ENCODE data around the gene ALDH3A1.
"Not testable (repeated sequence)": the region's sequence is repeated elsewhere in the genome, so short reads cannot be mapped to it uniquely, and the experiment has no call there.

ALDH3A1 gene

DNA sequence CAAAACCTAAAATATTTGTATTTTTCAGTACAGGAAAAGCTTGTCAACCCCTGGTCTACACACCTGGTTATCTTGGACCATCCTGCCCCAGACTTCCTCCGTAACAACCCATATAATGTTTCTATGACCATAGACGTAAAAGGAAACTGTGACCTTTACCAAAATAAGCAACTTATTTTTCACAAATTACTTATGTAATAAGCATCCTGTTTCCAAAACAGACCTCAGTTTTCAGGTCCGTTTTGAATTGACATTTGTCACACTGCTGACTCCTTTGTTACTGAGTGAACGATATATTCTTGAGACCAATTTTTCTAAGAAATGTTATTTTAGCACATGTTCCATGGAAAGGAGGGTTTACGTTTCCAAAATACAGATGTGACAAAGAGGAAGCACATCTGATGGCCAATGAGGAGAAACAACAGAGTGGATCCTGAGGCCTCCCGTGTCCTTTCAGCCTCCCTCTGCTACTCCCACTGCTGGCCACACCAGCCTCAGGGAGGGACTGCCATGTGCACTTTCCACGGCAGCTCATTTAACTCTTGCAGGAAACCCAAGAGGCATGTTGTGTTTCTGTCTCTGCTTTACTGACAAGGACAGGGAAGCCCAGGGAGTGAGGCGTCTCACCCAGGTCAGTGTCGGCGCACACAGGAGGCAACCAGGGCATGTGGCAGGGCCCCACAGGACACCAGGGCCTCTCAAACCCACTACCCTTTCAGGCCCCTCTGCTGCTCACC lies 20.1 kb upstream of the ALDH3A1 start:
- no peak overlapping the region for H3K27ac ChIP-seq
- H3K4me1 ChIP-seq (ENCODE audit: low read depth, poor library complexity, severe bottlenecking): no peaks in the 10 kb centered on the region
- no peak overlapping the region for H3K4me3 ChIP-seq (IDR thresholded peaks at IDR 0.05; ENCODE audit: insufficient read depth, low read depth, low read length)
- H3K4me2 ChIP-seq: no peak overlapping the region
- H3K9ac ChIP-seq: no peak overlapping the region
- no peaks in the 10 kb centered on the region for H3K27me3 ChIP-seq (ENCODE audit: insufficient read depth, low read depth)
- TF ChIP-seq, protein P1, sequence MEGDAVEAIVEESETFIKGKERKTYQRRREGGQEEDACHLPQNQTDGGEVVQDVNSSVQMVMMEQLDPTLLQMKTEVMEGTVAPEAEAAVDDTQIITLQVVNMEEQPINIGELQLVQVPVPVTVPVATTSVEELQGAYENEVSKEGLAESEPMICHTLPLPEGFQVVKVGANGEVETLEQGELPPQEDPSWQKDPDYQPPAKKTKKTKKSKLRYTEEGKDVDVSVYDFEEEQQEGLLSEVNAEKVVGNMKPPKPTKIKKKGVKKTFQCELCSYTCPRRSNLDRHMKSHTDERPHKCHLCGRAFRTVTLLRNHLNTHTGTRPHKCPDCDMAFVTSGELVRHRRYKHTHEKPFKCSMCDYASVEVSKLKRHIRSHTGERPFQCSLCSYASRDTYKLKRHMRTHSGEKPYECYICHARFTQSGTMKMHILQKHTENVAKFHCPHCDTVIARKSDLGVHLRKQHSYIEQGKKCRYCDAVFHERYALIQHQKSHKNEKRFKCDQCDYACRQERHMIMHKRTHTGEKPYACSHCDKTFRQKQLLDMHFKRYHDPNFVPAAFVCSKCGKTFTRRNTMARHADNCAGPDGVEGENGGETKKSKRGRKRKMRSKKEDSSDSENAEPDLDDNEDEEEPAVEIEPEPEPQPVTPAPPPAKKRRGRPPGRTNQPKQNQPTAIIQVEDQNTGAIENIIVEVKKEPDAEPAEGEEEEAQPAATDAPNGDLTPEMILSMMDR (conservative IDR thresholded peaks at IDR 0.05; ENCODE audit: low read depth, low read length): no peak
- H3K36me3 ChIP-seq (ENCODE audit: insufficient read depth): no peaks in the 10 kb centered on the region
- no peaks in the 10 kb centered on the region for H4K20me1 ChIP-seq (ENCODE audit: insufficient read depth)
- no peaks in the 10 kb centered on the region for H3K79me2 ChIP-seq (ENCODE audit: insufficient read depth, low read depth)
- no peak overlapping the region for H2AFZ ChIP-seq (ENCODE audit: low read depth)

DNA sequence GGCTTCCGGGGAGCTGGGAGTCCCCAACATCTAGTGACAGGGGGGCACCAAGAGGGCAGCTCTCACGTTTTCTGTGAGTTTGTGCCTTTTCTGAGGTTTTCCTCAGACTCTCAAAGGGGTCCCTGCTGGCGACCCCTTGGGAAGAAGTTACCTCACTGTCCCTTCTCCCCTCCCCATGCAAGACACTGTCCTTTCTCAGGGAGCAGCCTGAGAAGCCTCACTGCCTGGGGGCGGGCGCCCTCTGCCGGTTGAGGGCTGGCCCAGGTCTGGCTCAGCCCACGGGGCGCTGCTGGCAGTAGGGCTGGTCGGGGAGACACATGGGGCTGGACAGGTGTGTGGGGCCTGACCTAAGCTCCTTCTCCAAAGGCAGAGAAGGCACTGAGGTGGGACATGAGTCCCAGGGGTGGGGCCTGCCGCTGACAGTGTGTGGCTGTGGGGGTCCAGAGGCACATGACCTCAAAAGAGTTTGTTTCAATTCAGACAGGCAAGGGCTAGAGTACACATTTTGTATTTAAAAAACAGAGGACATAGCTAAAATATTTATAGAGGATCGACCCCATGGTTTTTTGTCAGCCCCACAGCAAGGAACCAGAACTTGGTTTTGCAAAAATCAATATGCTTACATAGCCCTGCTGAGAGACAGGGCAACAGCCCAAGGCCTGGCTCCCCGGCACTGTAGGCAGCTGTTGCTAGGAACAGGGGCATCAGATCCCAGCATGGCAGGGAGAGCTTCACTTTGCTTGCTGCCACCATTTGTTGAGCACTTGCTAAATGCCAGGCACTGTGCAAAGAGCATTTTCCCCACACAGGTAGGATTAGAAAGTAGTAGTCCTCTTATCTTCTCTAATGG lies 18.5 kb upstream of the ALDH3A1 start:
- Histone ChIP-seq H3K27ac (no peak overlapping the region), H3K79me2 (ENCODE audit: insufficient read depth, low read depth) (no peaks in the 10 kb centered on the region), H3K36me3 (ENCODE audit: insufficient read depth) (no peaks in the 10 kb centered on the region), H3K27me3 (ENCODE audit: insufficient read depth, low read depth) (no peaks in the 10 kb centered on the region), H3K4me2 (no peak overlapping the region), H3K4me1 (ENCODE audit: low read depth, poor library complexity, severe bottlenecking) (no peaks in the 10 kb centered on the region), H2AFZ (ENCODE audit: low read depth) (peak overlapping the region; percentile 18), H4K20me1 (ENCODE audit: insufficient read depth) (no peaks in the 10 kb centered on the region), H3K9ac (no peak overlapping the region), H3K4me3 (IDR thresholded peaks at IDR 0.05; ENCODE audit: insufficient read depth, low read depth, low read length) (no peak overlapping the region)
- TF ChIP-seq, protein P1 (conservative IDR thresholded peaks at IDR 0.05; ENCODE audit: low read depth, low read length): peak; percentile 90

- TF ChIP-seq, protein P1 (conservative IDR thresholded peaks at IDR 0.05; ENCODE audit: low read depth, low read length): no peak
- H3K4me2 ChIP-seq: no peak overlapping the region
- H3K4me3 ChIP-seq (IDR thresholded peaks at IDR 0.05; ENCODE audit: insufficient read depth, low read depth, low read length): no peak overlapping the region
- no peak overlapping the region for H3K9ac ChIP-seq
- no peaks in the 10 kb centered on the region for H3K4me1 ChIP-seq (ENCODE audit: low read depth, poor library complexity, severe bottlenecking)
- H3K36me3 ChIP-seq (ENCODE audit: insufficient read depth): no peaks in the 10 kb centered on the region
- H2AFZ ChIP-seq (ENCODE audit: low read depth): no peak overlapping the region
- no peak overlapping the region for H3K27ac ChIP-seq
- H3K27me3 ChIP-seq (ENCODE audit: insufficient read depth, low read depth): no peaks in the 10 kb centered on the region
- no peaks in the 10 kb centered on the region for H3K79me2 ChIP-seq (ENCODE audit: insufficient read depth, low read depth)
- H4K20me1 ChIP-seq (ENCODE audit: insufficient read depth): no peaks in the 10 kb centered on the region
These were observed 17.9 kb upstream of the ALDH3A1 start for GRCh38 chr17:19766016-19766415.

- not testable (repeated sequence) for H3K27ac ChIP-seq; H3K4me2 ChIP-seq; H3K4me1 ChIP-seq (ENCODE audit: low read depth, poor library complexity, severe bottlenecking); H3K4me3 ChIP-seq (IDR thresholded peaks at IDR 0.05; ENCODE audit: insufficient read depth, low read depth, low read length); H2AFZ ChIP-seq (ENCODE audit: low read depth); H4K20me1 ChIP-seq (ENCODE audit: insufficient read depth); H3K36me3 ChIP-seq (ENCODE audit: insufficient read depth); H3K9ac ChIP-seq; H3K79me2 ChIP-seq (ENCODE audit: insufficient read depth, low read depth); H3K27me3 ChIP-seq (ENCODE audit: insufficient read depth, low read depth)
These were observed 15.9 kb upstream of the ALDH3A1 start for GRCh38 chr17:19763991-19764390.

DNA sequence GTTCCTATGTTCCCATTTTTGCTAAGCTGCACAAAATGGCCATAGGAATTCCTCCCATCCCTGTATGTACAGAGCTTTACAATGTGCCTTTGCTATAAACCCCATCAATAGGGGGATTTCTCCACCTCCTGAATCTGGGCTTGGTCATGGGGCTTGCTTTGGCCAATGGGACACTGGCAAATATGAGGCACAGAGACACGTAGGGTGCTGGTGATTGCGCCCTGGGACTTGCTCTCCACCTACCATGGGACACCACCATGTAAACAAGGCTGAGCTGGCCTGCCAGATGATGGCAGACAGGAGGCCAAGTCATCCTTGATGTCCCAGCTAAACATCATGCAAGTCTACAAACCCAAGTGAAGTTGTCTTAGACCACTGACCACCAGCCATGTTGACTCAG lies 15.3 kb upstream of the ALDH3A1 start:
- no peaks in the 10 kb centered on the region for H3K36me3 ChIP-seq (ENCODE audit: insufficient read depth)
- H3K4me3 ChIP-seq (IDR thresholded peaks at IDR 0.05; ENCODE audit: insufficient read depth, low read depth, low read length): no peak overlapping the region
- H4K20me1 ChIP-seq (ENCODE audit: insufficient read depth): no peaks in the 10 kb centered on the region
- no peak overlapping the region for H3K9ac ChIP-seq
- TF ChIP-seq, protein P1 (conservative IDR thresholded peaks at IDR 0.05; ENCODE audit: low read depth, low read length): no peak
- no peak overlapping the region for H3K4me2 ChIP-seq
- no peaks in the 10 kb centered on the region for H3K79me2 ChIP-seq (ENCODE audit: insufficient read depth, low read depth)
- no peak overlapping the region for H3K27ac ChIP-seq
- no peaks in the 10 kb centered on the region for H3K4me1 ChIP-seq (ENCODE audit: low read depth, poor library complexity, severe bottlenecking)
- H3K27me3 ChIP-seq (ENCODE audit: insufficient read depth, low read depth): no peaks in the 10 kb centered on the region
- H2AFZ ChIP-seq (ENCODE audit: low read depth): no peak overlapping the region
